Panc1 (cell line): ENCODE measurements around the gene AVEN.

ENCODE experiments used
- POLR2AphosphoS5 ChIP-seq: IDR thresholded peaks from 2 replicates; pipeline ENCODE4 v1.6.1; 2012; ENCODE audit warnings: mild to moderate bottlenecking, low read depth, low read length, moderate library complexity
- TF ChIP-seq, protein P1 (sequence below): fragments of 450-650 bp; IDR thresholded peaks from 2 replicates; pipeline ENCODE4 v1.5.1; 2017; ENCODE audit warnings: mild to moderate bottlenecking

DNA sequence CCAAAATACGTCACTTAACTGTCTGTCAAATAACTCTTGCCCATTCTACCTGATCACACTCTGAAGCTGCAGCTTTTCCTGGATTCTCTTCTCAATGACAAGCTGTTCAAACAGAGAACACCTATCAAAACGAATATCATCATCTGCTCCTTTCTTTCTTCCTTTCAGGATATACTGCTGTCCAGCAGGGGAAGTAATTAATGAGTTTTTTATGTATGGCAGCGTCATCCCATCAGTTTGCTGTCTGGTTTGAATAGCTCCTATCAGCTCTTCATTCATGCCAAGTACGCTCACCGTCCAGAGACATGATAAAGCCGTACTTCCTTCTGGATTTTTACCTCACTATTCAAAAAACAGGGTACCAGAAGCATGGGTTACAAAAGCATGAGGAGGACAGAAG lies 70.8 kb downstream of the AVEN start, which contains the start of gene CHRM5:
- TF ChIP-seq, protein P1, sequence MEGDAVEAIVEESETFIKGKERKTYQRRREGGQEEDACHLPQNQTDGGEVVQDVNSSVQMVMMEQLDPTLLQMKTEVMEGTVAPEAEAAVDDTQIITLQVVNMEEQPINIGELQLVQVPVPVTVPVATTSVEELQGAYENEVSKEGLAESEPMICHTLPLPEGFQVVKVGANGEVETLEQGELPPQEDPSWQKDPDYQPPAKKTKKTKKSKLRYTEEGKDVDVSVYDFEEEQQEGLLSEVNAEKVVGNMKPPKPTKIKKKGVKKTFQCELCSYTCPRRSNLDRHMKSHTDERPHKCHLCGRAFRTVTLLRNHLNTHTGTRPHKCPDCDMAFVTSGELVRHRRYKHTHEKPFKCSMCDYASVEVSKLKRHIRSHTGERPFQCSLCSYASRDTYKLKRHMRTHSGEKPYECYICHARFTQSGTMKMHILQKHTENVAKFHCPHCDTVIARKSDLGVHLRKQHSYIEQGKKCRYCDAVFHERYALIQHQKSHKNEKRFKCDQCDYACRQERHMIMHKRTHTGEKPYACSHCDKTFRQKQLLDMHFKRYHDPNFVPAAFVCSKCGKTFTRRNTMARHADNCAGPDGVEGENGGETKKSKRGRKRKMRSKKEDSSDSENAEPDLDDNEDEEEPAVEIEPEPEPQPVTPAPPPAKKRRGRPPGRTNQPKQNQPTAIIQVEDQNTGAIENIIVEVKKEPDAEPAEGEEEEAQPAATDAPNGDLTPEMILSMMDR = no peak
- no peak for TF ChIP-seq POLR2AphosphoS5
